HG02588 (cell line): Measurements from ENCODE around the gene CELF5.
"Not testable (repeated sequence)": the region's sequence is repeated elsewhere in the genome, so short reads cannot be mapped to it uniquely, and the experiment has no call there.

Experiments
- ATAC-seq: cut with Tn5 transposase; IDR thresholded peaks from one replicate; pipeline ENCODE4 v1.9.1; 2021; ENCODE audit warnings: mild to moderate bottlenecking, moderate library complexity; ENCODE audit not compliant: unreplicated experiment

Gene CELF5

GRCh38 chr19:3189702-3190469, 34.6 kb upstream of the CELF5 start:
- ATAC-seq, result no peak

GRCh38 chr19:3190470-3190770, 34.0 kb upstream of the CELF5 start:
- ATAC-seq, result no peak

- no peak for ATAC-seq
Observed at GRCh38 chr19:3190921-3191805, 33.3 kb upstream of the CELF5 start.

- ATAC-seq, result not testable (repeated sequence)
Observed at GRCh38 chr19:3191806-3192104, 32.7 kb upstream of the CELF5 start.

- ATAC-seq, result no peak
Observed at GRCh38 chr19:3192228-3192635, 32.2 kb upstream of the CELF5 start.

GRCh38 chr19:3192684-3193083, 31.8 kb upstream of the CELF5 start:
- ATAC-seq, result no peak

- no peak for ATAC-seq
Observed at GRCh38 chr19:3193256-3194105, 31.0 kb upstream of the CELF5 start.

- no peak for ATAC-seq
Observed at GRCh38 chr19:3194106-3195087, 30.1 kb upstream of the CELF5 start.

GRCh38 chr19:3196064-3196932, 28.2 kb upstream of the CELF5 start:
- ATAC-seq, result no peak

- no peak for ATAC-seq
Observed at GRCh38 chr19:3196933-3197205, 27.6 kb upstream of the CELF5 start.

GRCh38 chr19:3198901-3199700, 25.4 kb upstream of the CELF5 start:
- ATAC-seq, result no peak

- ATAC-seq, result no peak
Observed at GRCh38 chr19:3201072-3201700, 23.3 kb upstream of the CELF5 start.

- no peak for ATAC-seq
Observed at GRCh38 chr19:3201911-3202310, 22.6 kb upstream of the CELF5 start.

- no peak for ATAC-seq
Observed at GRCh38 chr19:3202346-3202745, 22.1 kb upstream of the CELF5 start.

GRCh38 chr19:3202895-3203294, 21.6 kb upstream of the CELF5 start:
- not testable (repeated sequence) for ATAC-seq

- no peak for ATAC-seq
Observed at GRCh38 chr19:3203805-3204645, 20.4 kb upstream of the CELF5 start.

- ATAC-seq, result no peak
Observed at GRCh38 chr19:3204646-3205275, 19.7 kb upstream of the CELF5 start.
